ENCODE measurements around the gene TERT.

DNA sequence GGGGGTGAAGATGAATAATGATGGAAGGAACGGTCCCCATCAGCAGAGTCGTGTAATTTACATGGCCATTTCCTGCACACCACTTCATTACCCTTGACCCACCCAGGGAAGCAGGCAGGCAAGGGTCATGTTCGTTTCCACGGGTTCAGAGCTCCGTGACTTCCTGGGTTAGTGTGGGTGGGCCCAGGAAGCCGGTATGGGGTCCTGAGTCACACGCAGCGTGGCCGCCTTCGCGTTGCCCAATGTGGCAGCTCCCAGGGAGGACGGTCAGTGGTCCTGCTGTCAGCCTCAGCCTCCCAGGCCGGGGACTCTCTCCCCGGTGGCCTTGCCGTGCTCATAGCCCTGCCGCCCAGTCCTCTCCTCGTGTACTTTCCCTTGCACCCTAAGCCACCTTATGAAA lies 5.1 kb upstream of the TERT start:
- TF ChIP-seq CTCF (IDR thresholded peaks at IDR 0.05) (no peak), POLR2A (IDR thresholded peaks at IDR 0.05) (no peak)

Measured in breast epithelium (tissue), 3 donors.